Renal pelvis (tissue), 4 donors: ENCODE results near the gene DTNB. TPM values are rescaled to one million over a fixed set of nuclear protein-coding genes. Genes with fewer than 3 reads are reported as not detected.

Experiments
- DNase-seq: peaks from one replicate; pipeline ENCODE4 v3.0.0-alpha.2; 2013
- polyA plus RNA-seq, 3 donors: library from polyadenylated mRNA; unstranded; fragments of 120-200 nt; gene quantifications; one replicate each; pipeline ENCODE4 v1.2.1, GENCODE V29; 2013; ENCODE audit not compliant: insufficient read length in 3 of 3

Gene DTNB
- polyA plus RNA-seq, 3 donors: 18.6 to 23.6 (median 21.2) TPM

DNA sequence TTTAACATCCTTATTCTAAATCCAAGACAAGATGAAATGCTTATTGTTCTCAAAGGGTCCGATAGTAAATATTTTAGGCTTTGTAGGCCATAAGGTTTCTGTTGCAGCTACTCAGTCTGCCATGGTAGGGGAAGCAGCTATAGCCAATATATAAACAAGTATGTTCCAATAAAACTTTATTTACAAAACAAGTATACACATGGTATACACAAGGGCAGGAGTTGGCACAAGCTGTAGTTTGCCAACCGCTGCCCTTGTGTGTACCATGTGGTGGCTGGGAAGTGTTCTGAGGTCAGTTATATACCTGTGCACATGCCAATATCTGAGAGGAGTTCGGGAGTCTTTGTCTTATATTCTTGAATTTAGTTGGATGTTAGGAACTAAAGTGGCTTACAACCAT is 205.6 kb downstream of the DTNB start:
- DNase-seq: no peak

DNA sequence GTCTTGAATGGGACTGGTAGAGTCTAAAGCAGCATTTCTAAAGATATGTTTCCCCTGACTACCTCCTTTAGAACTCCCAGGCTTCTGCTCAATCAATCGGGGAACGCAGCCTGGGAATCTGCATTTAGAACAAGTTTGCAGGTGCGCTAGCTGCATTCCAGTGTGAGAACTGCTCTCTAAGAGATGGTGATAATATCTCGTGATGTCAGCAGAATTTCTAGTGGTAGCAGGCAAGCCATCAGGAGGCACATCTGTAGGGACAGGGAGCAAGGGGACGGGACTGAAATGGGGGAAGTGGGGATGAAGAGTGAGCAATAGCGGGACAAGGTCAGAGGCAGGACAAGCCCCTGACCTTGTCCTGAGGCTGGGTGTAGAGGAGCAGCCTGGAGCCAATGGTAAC is 211.4 kb downstream of the DTNB start:
- no peak for DNase-seq

DNA sequence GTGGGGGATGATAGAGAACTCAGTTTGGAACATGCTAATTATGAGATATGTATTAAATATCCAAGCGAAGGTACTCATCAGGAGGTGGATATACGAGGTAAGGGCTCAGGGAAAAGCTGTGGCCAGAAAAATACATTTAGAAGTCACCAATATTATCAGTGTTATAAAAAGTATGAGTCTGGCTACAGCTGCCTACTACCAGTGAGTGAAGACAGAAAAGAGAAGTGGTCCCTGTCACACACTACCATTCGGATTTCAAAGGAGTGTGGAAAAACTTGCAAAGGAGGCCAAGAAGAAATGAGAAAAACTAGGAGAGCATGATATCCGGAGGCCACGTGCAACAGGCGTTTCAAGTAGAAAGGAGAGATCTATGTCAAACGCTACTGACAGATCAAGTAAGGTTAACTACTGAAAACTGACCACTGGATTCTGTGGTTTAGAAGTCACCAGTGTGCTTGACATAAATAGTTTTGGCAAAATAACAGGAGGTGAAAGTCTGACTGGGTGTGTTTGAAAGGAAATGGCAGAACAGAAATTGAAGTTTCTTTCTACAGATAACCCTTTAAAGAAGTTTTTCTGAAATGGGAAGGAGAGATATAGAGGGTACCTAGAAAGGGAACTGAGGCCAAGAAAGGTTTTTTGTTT is 213.0 kb downstream of the DTNB start:
- DNase-seq: no peak

DNA sequence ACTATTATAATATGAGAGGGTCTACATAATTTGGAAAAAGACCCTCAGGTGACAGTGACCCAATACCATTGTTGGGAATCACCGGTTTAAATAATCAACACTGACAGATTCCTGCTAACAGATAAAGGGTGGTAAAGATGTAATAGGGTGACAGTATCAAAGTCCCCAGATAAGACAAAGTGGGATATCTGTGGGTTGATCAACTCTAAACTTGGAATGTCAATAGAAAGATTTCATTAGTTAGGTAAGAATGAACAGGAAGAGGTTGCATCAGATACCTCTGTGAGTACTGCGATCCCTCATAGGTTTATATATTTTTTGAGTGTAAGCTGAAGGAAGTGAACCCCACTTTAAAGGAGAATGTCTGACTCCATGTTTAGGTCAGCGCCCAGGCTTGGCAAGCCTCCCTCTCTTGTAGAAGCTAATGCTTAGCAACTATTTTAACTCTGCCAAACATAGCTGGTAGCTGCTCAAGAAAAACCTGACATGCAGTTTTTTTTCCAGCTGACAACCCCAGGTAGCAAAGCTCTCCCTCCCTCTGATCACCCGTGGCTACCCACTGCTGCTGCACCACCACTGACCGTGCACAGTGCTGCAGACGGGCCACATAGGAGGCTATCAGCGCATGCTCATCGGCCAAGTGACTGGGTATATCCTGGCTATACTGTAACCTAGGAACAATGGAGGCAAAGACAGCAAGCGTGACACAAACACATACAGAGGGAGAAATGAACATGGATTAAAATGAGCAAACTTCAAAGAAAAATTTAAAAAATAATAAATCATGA is 218.4 kb downstream of the DTNB start:
- no peak for DNase-seq

DNA sequence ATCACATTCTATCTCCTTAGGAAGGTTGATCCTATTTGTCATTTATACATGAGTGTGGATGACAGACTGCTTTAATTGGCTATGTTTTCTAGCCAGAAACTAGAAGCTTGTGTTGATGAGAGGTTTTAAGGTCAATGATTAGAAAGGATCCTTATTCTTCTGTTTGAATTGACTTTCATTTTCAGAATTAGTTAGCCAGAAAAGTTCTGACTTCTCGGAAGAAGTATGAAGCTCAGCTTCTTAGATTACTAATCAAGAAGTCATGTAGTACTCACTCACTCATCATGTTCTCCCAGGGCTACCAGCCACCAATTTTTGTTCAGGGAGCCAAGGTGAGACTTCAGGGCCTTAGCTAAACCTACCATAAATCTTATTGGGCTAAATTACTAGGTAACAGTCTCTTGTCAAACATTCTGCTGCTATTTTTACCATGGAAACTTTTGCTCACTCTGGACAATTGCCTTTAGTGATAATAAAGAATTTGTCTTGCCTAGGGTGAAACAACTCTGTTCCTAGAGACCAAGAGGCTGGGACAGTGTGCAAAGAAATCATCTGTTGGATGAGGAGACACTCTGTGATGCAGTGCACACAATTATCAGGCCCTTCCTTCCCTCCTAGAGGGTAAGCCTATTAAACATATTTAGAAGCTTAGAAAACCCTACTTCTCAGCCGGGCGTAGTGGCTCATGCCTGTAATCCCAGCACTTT is 220.0 kb downstream of the DTNB start:
- DNase-seq: no peak

DNA sequence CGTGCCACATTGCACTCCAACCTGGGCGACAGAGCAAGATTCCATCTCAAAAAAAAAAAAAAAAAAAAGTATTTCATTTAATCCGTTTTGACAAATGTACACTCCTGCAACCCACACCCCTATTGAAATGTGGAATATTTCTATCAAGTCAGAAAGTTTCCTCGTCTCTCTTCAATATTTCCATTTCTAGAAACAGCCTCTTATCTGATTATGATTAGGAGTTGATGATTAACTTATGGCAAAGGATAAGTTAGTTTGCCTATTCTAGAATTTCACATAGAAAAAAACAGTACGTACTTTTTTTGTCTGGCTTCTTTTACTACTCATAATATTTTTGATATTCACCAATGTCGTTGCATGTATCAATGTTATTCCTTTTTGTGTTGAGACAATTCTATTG is 224.6 kb downstream of the DTNB start:
- DNase-seq: no peak

DNA sequence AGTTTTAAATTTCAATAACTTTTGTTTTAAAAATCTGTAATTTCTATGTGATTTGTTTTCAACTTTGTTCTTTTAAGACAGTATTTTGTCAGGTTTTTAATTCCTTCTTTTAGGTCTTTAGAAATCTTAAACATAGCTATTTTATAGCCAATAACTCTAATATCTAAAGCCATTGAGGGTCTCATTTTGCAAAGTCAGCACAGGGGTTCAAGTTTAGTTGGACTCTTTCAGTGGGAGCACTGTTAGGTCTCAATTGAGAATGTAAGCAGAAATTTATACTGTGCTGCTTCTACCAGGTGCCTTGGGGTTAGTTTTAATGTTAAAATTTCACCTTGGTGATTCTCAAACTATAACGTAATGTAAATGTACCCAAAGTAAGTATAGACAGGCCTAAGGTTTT is 226.4 kb downstream of the DTNB start:
- no peak for DNase-seq

DNA sequence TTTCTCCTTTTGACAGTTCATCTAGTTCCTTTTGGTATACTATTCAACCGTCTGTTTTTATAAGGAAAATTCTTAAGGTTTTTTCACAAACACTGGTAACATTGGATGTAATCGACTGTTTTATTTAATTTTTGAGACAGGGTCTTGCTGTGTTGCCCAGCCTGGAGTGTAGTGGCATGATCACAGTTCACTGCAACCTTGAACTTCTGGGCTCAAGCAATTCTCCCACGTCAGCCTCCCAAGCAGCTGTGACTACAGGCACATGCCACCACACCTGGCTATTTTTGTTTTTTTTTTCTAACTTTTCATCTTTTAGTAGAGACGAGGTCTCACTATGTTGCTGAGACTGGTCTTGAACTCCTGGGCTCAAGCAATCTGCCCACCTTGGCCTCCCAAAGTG is 227.3 kb downstream of the DTNB start:
- DNase-seq: no peak

DNA sequence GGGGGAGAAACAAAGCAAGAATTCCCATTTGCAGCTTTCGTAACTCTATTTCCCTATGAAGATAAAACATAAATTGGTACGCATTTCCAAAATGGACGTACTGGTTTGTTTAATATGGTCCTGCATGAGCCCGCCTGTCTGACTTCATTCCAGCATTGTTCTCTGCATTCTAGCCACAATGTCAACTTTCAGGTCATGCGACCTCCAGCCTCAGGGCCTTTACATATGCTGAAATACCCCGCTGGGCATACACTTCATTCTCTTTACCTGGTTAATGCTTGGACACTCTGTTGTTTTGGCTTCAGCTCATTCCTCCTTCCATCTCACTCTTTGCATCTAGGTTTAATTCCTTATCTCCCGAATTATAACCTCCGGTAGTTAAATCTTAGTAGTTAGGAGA is 227.9 kb downstream of the DTNB start:
- DNase-seq: no peak

DNA sequence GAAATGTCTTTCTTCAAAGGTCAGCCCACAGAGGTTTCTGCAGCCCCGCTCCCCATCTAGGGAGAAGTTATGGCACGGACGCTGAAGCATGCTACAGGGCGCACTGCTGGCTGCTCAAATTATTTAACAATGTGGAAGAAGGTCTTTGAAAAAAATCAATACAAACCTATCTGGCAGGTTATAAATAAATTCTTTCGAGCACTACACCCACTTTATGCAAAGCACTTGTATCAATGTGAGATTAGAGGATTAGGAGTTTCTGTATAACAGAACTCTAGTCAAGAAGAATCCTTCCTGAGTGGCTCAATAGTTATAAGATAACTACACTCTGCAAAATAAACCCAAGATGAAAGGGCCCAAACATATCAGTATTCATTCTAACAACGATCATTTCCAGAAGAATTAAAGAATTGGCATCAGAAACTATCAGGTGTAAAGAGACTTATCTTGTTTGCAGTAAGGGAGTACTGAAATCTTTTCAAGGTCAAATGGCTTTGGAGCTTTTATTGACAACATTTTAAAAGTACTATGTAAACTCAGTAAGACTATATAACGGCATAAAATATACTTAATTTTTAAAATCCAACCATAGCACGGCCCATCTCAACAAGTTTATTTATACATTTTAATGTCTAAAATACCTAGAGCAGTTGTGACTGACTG is 228.6 kb downstream of the DTNB start:
- no peak for DNase-seq

DNA sequence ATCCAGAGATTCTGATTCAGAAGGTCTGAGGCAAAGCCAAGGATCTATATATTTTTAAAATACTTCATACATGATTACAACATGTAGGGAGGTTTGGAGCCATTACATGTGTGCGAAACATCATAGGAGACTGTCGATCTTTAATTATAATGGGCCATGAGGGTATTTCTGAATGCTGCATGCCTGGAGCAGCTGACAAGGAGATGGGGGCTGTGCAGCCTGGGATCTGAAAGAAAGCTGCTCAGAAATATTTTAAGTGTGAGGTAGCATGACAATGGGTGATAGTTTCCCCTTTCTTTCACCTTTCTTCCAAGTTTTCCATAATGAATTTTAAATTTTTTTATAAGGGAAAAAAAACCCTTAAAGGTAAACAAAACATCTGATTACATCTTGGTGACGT is 229.6 kb downstream of the DTNB start:
- DNase-seq: no peak

DNA sequence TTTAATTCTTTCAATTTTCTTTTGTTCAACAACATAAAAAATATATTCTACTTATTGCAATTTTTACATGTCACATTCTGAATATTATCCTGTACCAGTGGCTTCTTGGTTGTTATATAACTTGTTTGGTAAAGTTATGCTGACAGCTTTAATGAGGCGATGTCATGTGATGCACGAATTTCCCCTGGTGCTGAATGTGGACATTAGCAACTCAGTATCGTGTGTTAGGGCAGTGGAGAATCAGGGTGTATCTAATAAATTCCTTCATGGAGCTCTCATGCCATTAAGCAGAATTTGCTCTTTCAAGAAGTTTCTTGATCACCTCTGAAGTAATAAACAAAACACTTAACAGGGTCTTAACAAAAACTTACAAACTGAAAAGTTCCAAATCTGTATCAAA is 232.0 kb downstream of the DTNB start:
- no peak for DNase-seq

DNA sequence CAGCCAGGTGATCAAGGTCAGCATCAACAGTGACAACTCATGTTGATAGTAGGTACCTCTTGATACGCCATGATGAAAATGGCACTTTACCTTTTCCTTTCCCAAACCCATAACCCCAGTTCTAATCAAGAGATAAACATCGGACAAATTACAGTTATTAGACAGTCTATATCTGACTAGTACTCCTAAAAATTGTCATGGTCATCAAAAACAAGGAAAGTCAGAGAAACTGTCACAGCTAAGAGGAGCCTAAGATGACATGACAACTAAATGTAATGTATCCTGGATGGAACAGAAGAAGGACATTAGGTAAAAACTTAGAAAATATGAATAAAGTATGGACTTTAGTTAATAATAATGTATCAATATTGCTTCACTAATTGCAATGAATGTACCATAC is 234.6 kb downstream of the DTNB start:
- DNase-seq: no peak

DNA sequence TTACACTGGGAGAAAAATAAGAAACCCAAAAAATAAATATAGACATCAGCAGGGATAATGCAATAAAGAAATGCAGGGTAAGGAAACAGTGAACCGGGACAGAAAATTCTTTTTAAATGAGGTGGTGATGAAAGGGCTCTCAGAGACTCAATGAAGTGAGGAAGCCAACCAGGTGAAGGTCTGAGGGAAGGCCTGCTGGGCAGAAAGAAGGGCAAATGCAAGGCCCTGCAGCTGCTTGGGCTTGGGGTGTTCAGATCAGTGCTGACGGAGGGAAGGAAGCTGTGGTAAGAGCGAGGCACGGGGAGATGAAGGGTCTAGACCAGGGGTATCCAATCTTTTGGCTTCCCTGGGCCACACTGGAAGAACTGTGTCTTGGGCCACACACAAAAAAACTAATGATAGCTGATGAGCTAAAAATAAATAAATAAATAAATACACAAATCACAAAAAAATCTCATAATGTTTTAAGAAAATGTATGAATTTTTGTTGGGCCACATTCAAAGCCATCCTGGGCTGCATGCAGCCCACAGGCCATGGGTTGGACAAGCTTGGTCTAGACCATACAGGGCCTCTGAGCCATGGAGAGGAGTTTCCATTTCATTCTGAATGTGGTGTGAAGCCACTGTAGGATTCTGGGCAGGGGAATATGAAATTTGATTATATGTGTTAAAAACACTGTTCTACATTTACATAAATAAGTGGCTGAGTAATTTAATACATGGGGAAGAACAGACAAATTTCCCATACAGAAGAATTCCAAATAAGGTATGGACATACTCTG is 235.3 kb downstream of the DTNB start:
- DNase-seq: no peak

DNA sequence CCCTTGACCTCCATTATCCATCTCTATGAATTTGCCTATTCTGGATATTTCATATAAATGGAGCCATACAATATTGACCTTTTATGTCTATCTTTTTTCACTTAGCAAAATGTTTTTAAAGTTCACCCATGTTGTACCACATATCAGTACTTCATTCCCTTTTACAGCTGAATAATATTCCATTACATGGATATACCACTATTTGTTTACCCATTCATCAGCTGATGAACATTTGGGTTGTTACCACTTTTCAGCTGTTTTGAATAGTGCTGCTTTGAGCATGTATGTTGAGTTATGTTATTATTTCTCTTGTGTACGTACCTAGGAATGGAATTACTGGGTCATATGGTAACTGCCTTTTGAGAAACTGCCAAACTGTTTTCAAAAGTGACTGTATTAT is 238.0 kb downstream of the DTNB start:
- no peak for DNase-seq

DNA sequence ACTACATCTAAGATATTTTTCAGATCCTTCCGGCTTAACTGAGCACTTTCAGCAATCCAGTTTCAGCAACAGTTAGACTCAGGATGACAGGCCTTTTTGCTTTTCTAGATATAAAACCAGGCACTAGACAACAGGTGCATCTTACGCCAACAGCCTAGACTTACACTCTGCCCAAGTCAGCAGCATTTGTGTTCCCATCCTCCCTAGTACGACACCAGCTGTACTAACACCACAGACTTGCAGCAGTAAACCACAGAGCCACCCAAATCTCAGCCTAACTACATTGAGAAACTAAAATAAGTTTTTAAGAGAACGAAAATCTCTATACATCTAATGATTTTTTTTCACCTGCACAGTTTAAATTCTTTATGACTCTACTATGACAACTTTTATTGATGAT is 241.8 kb downstream of the DTNB start:
- no peak for DNase-seq

DNA sequence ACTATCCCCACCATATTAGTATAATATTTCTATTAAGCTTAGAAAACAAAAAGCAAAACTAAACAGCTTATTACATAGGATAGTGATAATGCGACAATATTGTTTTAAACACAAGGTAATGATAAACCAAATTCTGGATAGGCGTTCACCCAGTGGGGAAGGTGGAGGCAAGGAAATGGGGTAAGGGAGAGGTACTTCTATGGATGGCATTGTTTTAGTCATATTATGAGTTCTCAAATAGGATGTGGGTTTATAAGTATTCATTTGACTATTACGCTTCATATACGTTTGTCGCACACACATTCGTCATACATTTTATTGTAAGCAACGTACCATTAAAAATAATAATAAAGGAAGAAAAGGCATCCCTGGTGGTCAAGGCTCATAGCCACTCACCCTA is 242.8 kb downstream of the DTNB start:
- DNase-seq: no peak

DNA sequence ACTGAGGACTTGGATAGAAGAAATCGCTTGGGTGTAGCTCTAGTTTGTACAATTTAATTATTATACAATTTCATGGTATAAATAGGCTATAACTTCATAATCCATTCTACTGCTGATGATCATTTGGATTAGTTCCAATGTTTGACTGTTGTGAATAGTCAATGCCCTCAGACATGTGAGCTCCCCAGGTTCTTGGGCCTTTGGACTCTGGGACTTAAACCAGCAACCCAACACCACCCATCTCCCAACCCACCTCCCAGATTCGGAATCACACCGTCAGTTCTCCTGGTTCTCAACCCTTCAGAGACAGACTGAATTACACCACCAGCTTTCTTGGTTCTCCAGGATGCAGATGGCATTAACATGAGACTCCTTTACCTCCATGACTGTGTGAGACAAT is 247.1 kb downstream of the DTNB start:
- no peak for DNase-seq

DNA sequence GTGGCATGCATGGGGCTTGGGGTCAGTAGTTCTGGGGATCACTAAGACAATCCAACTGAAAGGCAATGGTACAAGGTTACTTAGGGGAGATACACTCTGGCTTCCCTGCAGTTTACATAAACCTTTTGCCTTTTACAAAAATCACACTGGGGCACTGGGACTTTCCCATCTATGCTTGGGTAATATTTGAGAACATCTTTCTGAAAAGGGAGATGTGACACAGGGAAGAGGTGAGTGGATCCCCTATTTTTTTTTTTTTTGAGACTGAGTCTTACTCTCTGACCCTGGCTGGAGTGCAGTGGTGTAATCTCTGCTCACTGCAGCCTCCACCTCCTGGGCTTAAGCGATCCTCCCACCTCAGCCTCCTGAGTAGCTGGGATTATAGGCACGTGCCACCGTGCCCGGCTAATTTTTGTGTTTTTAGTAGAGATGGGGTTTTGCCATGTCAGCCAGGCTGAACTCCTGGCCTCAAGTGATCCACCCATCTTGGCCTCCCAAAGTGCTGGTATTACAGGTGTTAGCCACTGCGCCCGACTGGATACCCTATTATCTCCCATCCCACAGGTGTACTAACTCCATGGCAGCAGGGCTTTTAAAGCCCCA is 248.8 kb downstream of the DTNB start:
- no peak for DNase-seq

DNA sequence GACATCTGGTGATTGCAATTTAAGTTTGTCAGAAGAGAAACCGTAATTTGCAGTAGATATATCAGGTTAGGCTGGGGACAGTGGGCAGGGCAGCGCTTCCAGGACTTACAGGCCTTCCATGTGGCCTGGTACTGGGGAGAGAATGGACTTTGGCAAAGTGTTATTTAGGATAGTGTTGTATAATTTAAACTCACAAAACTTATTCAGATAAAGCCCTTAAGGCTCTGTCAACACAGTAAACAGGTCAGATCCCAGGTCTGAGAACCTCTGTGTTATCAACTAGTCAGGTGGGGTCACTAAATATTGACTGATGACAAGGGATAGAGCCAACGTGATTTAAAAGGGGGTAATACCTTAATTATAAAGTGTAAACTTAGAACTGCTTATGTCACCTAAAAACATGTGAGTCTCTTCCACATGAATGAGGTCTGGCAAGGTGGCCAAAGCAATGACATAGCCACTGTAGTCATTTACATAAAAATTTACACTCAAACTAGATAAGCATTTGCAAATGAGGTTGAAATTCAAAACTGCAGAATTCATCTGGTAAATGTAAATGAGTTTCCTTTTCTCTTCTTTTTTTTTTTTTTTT is 251.5 kb downstream of the DTNB start:
- DNase-seq: no peak

DNA sequence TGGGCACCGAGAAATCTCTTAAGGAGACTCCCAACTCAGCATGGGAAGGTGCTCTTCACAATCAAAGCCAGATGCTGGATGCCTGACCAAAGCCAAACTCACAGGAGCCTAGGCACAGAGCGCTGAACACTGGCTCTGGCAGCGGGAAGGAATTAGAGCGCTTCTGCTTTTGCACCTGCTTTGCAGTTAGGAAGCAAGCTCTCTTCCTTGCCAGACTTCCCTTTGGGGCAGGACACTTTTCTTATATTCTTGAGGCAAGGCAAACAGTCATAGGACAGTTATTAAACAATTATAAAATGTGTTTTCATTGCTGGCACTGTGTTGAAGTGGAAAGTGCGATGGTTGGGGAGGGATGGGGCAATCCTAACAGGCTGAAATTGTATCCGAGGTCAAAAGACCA is 252.1 kb downstream of the DTNB start:
- no peak for DNase-seq
